Measurements from ENCODE around the gene TMEM175.

TMEM175 gene

GRCh38 chr4:960636-961350 is 28.5 kb downstream of the TMEM175 start:
- DNase-seq = no peak

- DNase-seq = no peak
Observed at GRCh38 chr4:961351-962230, 29.3 kb downstream of the TMEM175 start.

- peak; percentile 99 for DNase-seq
Observed at GRCh38 chr4:962231-963208, 30.3 kb downstream of the TMEM175 start.

GRCh38 chr4:963276-964225 is 31.3 kb downstream of the TMEM175 start:
- peak; percentile 85 for DNase-seq

- no peak for DNase-seq
Observed at GRCh38 chr4:964346-965025, 32.2 kb downstream of the TMEM175 start.

- no peak for DNase-seq
Observed at GRCh38 chr4:965048-965765, 32.9 kb downstream of the TMEM175 start.

- no peak for DNase-seq
Observed at GRCh38 chr4:965766-966134, 33.5 kb downstream of the TMEM175 start.

- DNase-seq = no peak
Observed at GRCh38 chr4:966266-967112, 34.2 kb downstream of the TMEM175 start.

- no peak for DNase-seq
Observed at GRCh38 chr4:967113-968104, 35.1 kb downstream of the TMEM175 start.

GRCh38 chr4:968221-968620 is 36.0 kb downstream of the TMEM175 start:
- peak; percentile 46 for DNase-seq

- DNase-seq = no peak
Observed at GRCh38 chr4:968621-969394, 36.5 kb downstream of the TMEM175 start.

GRCh38 chr4:970046-970745 is 37.9 kb downstream of the TMEM175 start:
- DNase-seq = no peak

- DNase-seq = no peak
Observed at GRCh38 chr4:970854-971520, 38.7 kb downstream of the TMEM175 start.

- DNase-seq = no peak
Observed at GRCh38 chr4:971666-972500, 39.6 kb downstream of the TMEM175 start.

Data from DMS53 (cell line).